HepG2 (cell line): Measurements from ENCODE around the gene JOSD1. TPM values are rescaled to one million over a fixed set of nuclear protein-coding genes. Genes with fewer than 3 reads are reported as not detected.
A peak's percentile ranks its signal among the peaks of the same experiment; 100 is the strongest.

Source experiments
- ARNT2 ChIP-seq: sonication (generic); formaldehyde crosslinking; IDR thresholded peaks from 2 replicates; pipeline ENCODE4 v1.8.0; 2022; ENCODE audit warnings: mild to moderate bottlenecking, low read depth, missing genetic modification reagents, moderate library complexity
- ASH2L ChIP-seq: fragments of 300-600, 200-600 bp; sonication (generic); IDR thresholded peaks from 2 replicates; pipeline ENCODE4 v1.7.0; 2017; ENCODE audit warnings: low read depth, mild to moderate bottlenecking, moderate library complexity, mixed read lengths, low read length; ENCODE audit not compliant: insufficient read length
- JARID2 ChIP-seq: sonication (generic); formaldehyde crosslinking; IDR thresholded peaks from 2 replicates; pipeline ENCODE4 v1.8.1; 2023; ENCODE audit warnings: missing genetic modification reagents, inconsistent platforms; ENCODE audit not compliant: insufficient replicate concordance
- NFE2L1 ChIP-seq: sonication (generic); formaldehyde crosslinking; IDR thresholded peaks from 2 replicates; pipeline ENCODE4 v1.4.0; 2020; ENCODE audit warnings: missing genetic modification reagents, mild to moderate bottlenecking, borderline replicate concordance
- RARA ChIP-seq: IDR thresholded peaks from 2 replicates; pipeline ENCODE4 v1.6.1; 2016; ENCODE audit warnings: missing genetic modification reagents, missing compliant biosample characterization
- SIX4 ChIP-seq: sonication (generic); formaldehyde crosslinking; IDR thresholded peaks from 2 replicates; pipeline ENCODE4 v1.4.0; 2020; ENCODE audit warnings: missing genetic modification reagents
- SMAD9 ChIP-seq: sonication (generic); formaldehyde crosslinking; IDR thresholded peaks from 2 replicates; pipeline ENCODE4 v1.5.1; 2020; ENCODE audit warnings: mild to moderate bottlenecking, missing genetic modification reagents
- ZBTB8A ChIP-seq: sonication (generic); formaldehyde crosslinking; IDR thresholded peaks from 2 replicates; pipeline ENCODE4 v1.4.0; 2020; ENCODE audit warnings: mild to moderate bottlenecking, low read depth, missing genetic modification reagents, borderline replicate concordance
- ZNF20 ChIP-seq: sonication (generic); formaldehyde crosslinking; IDR thresholded peaks from 2 replicates; pipeline ENCODE4 v1.4.0; 2020; ENCODE audit warnings: mild to moderate bottlenecking, moderate library complexity, missing genetic modification reagents
- ZNF354B ChIP-seq: sonication (generic); formaldehyde crosslinking; IDR thresholded peaks from 2 replicates; pipeline ENCODE4 v1.8.0; 2022; ENCODE audit warnings: mild to moderate bottlenecking, missing genetic modification reagents
- ZNF713 ChIP-seq: sonication (generic); formaldehyde crosslinking; IDR thresholded peaks from 2 replicates; pipeline ENCODE4 v1.4.0; 2020; ENCODE audit warnings: mild to moderate bottlenecking, missing genetic modification reagents
- polyA plus RNA-seq, 8 experiments: library from polyadenylated mRNA; depleted of rRNA in 3 of 8; stranded (reverse) in 7 of 8; unstranded in 1 of 8; fragments of >200 nt; fragmentation: Illumina TruSeq in 4 of 8; extraction: Trizol in 4 of 8; gene quantifications; 2 replicates each; pipeline versions ENCODE4 v1.2.1 to v1.2.3, GENCODE V29; 2011 to 2016; ENCODE audit warnings: low read depth in 4 of 8, missing spikeins in 1 of 8, mixed read lengths in 1 of 8; ENCODE audit not compliant: insufficient read depth in 1 of 8
- total RNA-seq, 5 experiments: library from RNA; depleted of rRNA; stranded (reverse); fragments of >200 nt; fragmentation: Illumina TruSeq; extraction: Trizol; gene quantifications; 2 replicates each; pipeline ENCODE4 v1.2.3, GENCODE V29; 2016; ENCODE audit warnings: low read depth in 1 of 5
- TF ChIP-seq, protein P1 (sequence below): sonication (generic); formaldehyde crosslinking; IDR thresholded peaks from 2 replicates; pipeline ENCODE4 v1.4.0; 2020; ENCODE audit warnings: missing genetic modification reagents
- TF ChIP-seq, protein P2 (sequence below): sonication (generic); formaldehyde crosslinking; IDR thresholded peaks from 2 replicates; pipeline ENCODE4 v1.4.0; 2020; ENCODE audit warnings: mild to moderate bottlenecking, missing genetic modification reagents

The JOSD1 gene
- total and polyA plus RNA-seq, 2 of the 13 experiments (the other 11 are each of a cell fraction or from before 2014, with no cell fraction given) = 31.7 to 38.4 TPM

GRCh38 chr22:38656256-38657044, 44.3 kb downstream of the JOSD1 start, which contains the start of the genes CBY1 and FAM227A (continued):
- TF ChIP-seq NFE2L1 (CRISPR knock-in tag) (no peak), ZNF354B (no peak), SMAD9 (CRISPR knock-in tag) (no peak), ZBTB8A (CRISPR knock-in tag) (no peak), RARA (CRISPR knock-in tag) (no peak), ARNT2 (CRISPR knock-in tag) (peak; percentile 59), ASH2L (peak; percentile 79), SIX4 (CRISPR knock-in tag) (no peak), ZNF713 (no peak), ZNF20 (CRISPR knock-in tag) (no peak), JARID2 (CRISPR knock-in tag) (peak; percentile 25)
- TF ChIP-seq, protein P1, sequence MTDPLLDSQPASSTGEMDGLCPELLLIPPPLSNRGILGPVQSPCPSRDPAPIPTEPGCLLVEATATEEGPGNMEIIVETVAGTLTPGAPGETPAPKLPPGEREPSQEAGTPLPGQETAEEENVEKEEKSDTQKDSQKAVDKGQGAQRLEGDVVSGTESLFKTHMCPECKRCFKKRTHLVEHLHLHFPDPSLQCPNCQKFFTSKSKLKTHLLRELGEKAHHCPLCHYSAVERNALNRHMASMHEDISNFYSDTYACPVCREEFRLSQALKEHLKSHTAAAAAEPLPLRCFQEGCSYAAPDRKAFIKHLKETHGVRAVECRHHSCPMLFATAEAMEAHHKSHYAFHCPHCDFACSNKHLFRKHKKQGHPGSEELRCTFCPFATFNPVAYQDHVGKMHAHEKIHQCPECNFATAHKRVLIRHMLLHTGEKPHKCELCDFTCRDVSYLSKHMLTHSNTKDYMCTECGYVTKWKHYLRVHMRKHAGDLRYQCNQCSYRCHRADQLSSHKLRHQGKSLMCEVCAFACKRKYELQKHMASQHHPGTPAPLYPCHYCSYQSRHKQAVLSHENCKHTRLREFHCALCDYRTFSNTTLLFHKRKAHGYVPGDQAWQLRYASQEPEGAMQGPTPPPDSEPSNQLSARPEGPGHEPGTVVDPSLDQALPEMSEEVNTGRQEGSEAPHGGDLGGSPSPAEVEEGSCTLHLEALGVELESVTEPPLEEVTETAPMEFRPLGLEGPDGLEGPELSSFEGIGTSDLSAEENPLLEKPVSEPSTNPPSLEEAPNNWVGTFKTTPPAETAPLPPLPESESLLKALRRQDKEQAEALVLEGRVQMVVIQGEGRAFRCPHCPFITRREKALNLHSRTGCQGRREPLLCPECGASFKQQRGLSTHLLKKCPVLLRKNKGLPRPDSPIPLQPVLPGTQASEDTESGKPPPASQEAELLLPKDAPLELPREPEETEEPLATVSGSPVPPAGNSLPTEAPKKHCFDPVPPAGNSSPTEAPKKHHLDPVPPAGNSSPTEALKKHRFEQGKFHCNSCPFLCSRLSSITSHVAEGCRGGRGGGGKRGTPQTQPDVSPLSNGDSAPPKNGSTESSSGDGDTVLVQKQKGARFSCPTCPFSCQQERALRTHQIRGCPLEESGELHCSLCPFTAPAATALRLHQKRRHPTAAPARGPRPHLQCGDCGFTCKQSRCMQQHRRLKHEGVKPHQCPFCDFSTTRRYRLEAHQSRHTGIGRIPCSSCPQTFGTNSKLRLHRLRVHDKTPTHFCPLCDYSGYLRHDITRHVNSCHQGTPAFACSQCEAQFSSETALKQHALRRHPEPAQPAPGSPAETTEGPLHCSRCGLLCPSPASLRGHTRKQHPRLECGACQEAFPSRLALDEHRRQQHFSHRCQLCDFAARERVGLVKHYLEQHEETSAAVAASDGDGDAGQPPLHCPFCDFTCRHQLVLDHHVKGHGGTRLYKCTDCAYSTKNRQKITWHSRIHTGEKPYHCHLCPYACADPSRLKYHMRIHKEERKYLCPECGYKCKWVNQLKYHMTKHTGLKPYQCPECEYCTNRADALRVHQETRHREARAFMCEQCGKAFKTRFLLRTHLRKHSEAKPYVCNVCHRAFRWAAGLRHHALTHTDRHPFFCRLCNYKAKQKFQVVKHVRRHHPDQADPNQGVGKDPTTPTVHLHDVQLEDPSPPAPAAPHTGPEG (CRISPR knock-in tag) = peak; percentile 63; the same call in 1 of the 2 replicates
- TF ChIP-seq, protein P2, sequence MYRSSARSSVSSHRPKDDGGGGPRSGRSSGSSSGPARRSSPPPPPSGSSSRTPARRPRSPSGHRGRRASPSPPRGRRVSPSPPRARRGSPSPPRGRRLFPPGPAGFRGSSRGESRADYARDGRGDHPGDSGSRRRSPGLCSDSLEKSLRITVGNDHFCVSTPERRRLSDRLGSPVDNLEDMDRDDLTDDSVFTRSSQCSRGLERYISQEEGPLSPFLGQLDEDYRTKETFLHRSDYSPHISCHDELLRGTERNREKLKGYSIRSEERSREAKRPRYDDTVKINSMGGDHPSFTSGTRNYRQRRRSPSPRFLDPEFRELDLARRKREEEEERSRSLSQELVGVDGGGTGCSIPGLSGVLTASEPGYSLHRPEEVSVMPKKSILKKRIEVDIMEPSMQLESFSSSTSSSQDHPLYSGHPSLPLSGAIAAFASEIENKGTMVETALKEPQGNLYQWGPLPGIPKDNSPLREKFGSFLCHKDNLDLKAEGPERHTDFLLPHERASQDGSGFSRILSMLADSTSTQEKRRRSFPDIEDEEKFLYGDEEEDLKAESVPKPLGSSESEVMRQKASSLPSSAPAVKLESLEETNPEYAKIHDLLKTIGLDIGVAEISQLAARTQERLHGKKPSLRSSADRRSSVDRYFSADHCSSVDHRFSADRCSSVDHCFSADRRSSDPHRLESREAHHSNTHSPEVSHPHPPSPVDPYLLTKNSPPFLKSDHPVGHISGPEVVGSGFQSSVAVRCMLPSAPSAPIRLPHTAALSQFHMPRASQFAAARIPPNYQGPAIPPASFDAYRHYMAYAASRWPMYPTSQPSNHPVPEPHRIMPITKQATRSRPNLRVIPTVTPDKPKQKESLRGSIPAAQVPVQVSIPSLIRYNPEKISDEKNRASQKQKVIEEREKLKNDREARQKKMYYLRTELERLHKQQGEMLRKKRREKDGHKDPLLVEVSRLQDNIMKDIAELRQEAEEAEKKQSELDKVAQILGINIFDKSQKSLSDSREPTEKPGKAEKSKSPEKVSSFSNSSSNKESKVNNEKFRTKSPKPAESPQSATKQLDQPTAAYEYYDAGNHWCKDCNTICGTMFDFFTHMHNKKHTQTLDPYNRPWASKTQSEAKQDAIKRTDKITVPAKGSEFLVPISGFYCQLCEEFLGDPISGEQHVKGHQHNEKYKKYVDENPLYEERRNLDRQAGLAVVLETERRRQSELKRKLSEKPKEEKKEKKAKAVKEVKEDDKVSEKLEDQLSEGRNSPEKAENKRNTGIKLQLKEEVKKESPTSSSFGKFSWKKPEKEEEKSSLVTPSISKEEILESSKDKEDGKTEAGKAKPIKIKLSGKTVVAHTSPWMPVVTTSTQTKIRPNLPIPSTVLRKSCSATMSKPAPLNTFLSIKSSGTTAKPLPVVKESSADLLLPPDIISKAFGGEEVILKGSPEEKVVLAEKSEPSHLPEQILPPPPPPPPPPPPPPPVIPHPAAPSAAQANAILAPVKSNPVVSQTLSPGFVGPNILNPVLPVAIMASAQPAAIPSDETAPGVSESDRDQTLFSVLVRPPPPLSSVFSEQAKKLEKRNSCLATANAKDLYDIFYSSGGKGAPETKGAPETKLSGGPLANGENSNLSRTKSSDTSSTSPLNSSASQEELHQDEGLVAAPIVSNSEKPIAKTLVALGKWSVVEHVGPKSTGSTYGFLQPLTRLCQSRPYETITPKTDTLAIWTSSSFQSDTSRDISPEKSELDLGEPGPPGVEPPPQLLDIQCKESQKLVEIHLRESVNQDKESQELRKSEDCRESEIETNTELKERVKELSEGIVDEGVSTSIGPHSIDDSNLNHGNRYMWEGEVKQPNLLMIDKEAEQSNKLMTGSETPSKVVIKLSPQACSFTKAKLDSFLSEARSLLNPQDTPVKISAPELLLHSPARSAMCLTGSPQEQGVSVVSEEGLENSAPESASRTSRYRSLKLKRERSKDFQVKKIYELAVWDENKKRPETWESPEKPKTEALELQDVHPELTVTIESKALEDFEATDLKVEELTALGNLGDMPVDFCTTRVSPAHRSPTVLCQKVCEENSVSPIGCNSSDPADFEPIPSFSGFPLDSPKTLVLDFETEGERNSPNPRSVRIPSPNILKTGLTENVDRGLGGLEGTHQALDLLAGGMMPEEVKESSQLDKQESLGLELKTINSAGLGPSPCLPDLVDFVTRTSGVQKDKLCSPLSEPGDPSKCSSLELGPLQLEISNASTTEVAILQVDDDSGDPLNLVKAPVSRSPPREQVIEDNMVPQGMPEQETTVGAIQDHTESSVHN (CRISPR knock-in tag) = 0 out of 2 replicates have a peak, but pooled peaks have one; percentile 76
